HepG2 (cell line): Measurements from ENCODE around the gene GSTP1. TPM values are rescaled to one million over a fixed set of nuclear protein-coding genes. Genes with fewer than 3 reads are reported as not detected.
A peak's percentile ranks its signal among the peaks of the same experiment; 100 is the strongest.

Experiments
- CBFB ChIP-seq: sonication (generic); formaldehyde crosslinking; IDR thresholded peaks from 2 replicates; pipeline ENCODE4 v1.4.0; 2020; ENCODE audit warnings: missing genetic modification reagents
- CC2D1A ChIP-seq: sonication (generic); formaldehyde crosslinking; IDR thresholded peaks from 2 replicates; pipeline ENCODE4 v1.8.1; 2023; ENCODE audit warnings: mild to moderate bottlenecking, missing genetic modification reagents
- ERF ChIP-seq: IDR thresholded peaks from 2 replicates; pipeline ENCODE4 v1.6.1; 2018; ENCODE audit warnings: missing biosample characterization, missing genetic modification reagents
- MTA1 ChIP-seq: sonication (generic); formaldehyde crosslinking; IDR thresholded peaks from 2 replicates; pipeline ENCODE4 v1.4.0; 2020; ENCODE audit warnings: missing genetic modification reagents, mild to moderate bottlenecking, borderline replicate concordance
- PAF1 ChIP-seq: IDR thresholded peaks from 2 replicates; pipeline ENCODE4 v1.6.1; 2016; ENCODE audit warnings: missing genetic modification reagents, missing compliant biosample characterization
- PAX8 ChIP-seq: sonication (generic); formaldehyde crosslinking; IDR thresholded peaks from 2 replicates; pipeline ENCODE4 v1.8.0; 2022; ENCODE audit warnings: mild to moderate bottlenecking, missing genetic modification reagents, borderline replicate concordance
- SIN3A ChIP-seq: IDR thresholded peaks from 2 replicates; pipeline ENCODE4 v1.6.1; 2011; ENCODE audit warnings: low read depth, mild to moderate bottlenecking, control low read depth, low read length, borderline replicate concordance
- TSC22D2 ChIP-seq: sonication (generic); formaldehyde crosslinking; IDR thresholded peaks from 2 replicates; pipeline ENCODE4 v1.5.1; 2020; ENCODE audit warnings: missing genetic modification reagents, mild to moderate bottlenecking, borderline replicate concordance
- ZNF441 ChIP-seq: sonication (generic); formaldehyde crosslinking; IDR thresholded peaks from 2 replicates; pipeline ENCODE4 v1.7.0; 2021; ENCODE audit warnings: missing genetic modification reagents, borderline replicate concordance
- ZNF564 ChIP-seq: sonication (generic); formaldehyde crosslinking; IDR thresholded peaks from 2 replicates; pipeline ENCODE4 v1.8.1; 2023; ENCODE audit warnings: mild to moderate bottlenecking, missing genetic modification reagents
- ZNF781 ChIP-seq: sonication (generic); formaldehyde crosslinking; IDR thresholded peaks from 2 replicates; pipeline ENCODE4 v1.5.1; 2020; ENCODE audit warnings: borderline replicate concordance, mild to moderate bottlenecking, missing genetic modification reagents; ENCODE audit errors: not compliant biosample characterization
- polyA plus RNA-seq, 8 experiments: library from polyadenylated mRNA; depleted of rRNA in 3 of 8; stranded (reverse) in 7 of 8; unstranded in 1 of 8; fragments of >200 nt; fragmentation: Illumina TruSeq in 4 of 8; extraction: Trizol in 4 of 8; gene quantifications; 2 replicates each; pipeline versions ENCODE4 v1.2.1 to v1.2.3, GENCODE V29; 2011 to 2016; ENCODE audit warnings: low read depth in 4 of 8, missing spikeins in 1 of 8, mixed read lengths in 1 of 8; ENCODE audit not compliant: insufficient read depth in 1 of 8
- total RNA-seq, 5 experiments: library from RNA; depleted of rRNA; stranded (reverse); fragments of >200 nt; fragmentation: Illumina TruSeq; extraction: Trizol; gene quantifications; 2 replicates each; pipeline ENCODE4 v1.2.3, GENCODE V29; 2016; ENCODE audit warnings: low read depth in 1 of 5
- TF ChIP-seq, protein P1 (sequence below): sonication (generic); formaldehyde crosslinking; IDR thresholded peaks from 2 replicates; pipeline ENCODE4 v1.4.0; 2020; ENCODE audit warnings: missing genetic modification reagents, low read depth, mild to moderate bottlenecking, borderline replicate concordance
- TF ChIP-seq, protein P2 (sequence below): sonication (generic); formaldehyde crosslinking; IDR thresholded peaks from 2 replicates; pipeline ENCODE4 v1.5.1; 2020; ENCODE audit warnings: missing genetic modification reagents, mild to moderate bottlenecking, borderline replicate concordance
- TF ChIP-seq, protein P3 (sequence below): sonication (generic); formaldehyde crosslinking; IDR thresholded peaks from 2 replicates; pipeline ENCODE4 v1.5.1; 2020; ENCODE audit warnings: mild to moderate bottlenecking, missing genetic modification reagents, moderate library complexity
- TF ChIP-seq, protein P4 (sequence below), 2 experiments: fragments of 450-650 bp in 1 of 2; sonication (generic) in 1 of 2; formaldehyde crosslinking; IDR thresholded peaks; 2 replicates each; pipeline versions ENCODE4 v1.5.0 to v1.8.0; 2020 to 2022; ENCODE audit warnings: mild to moderate bottlenecking in 1 of 2, missing genetic modification reagents in 1 of 2
- TF ChIP-seq, protein P5 (sequence below): sonication (generic); formaldehyde crosslinking; IDR thresholded peaks from 2 replicates; pipeline ENCODE4 v1.9.0; 2021; ENCODE audit warnings: missing genetic modification reagents, borderline replicate concordance
- TF ChIP-seq, protein P6 (sequence below): sonication (generic); formaldehyde crosslinking; IDR thresholded peaks from 2 replicates; pipeline ENCODE4 v1.8.1; 2023; ENCODE audit warnings: mild to moderate bottlenecking, missing genetic modification reagents

The GSTP1 gene
- total and polyA plus RNA-seq, 2 of the 13 experiments (the other 11 are each of a cell fraction or from before 2014, with no cell fraction given), result not detected

DNA sequence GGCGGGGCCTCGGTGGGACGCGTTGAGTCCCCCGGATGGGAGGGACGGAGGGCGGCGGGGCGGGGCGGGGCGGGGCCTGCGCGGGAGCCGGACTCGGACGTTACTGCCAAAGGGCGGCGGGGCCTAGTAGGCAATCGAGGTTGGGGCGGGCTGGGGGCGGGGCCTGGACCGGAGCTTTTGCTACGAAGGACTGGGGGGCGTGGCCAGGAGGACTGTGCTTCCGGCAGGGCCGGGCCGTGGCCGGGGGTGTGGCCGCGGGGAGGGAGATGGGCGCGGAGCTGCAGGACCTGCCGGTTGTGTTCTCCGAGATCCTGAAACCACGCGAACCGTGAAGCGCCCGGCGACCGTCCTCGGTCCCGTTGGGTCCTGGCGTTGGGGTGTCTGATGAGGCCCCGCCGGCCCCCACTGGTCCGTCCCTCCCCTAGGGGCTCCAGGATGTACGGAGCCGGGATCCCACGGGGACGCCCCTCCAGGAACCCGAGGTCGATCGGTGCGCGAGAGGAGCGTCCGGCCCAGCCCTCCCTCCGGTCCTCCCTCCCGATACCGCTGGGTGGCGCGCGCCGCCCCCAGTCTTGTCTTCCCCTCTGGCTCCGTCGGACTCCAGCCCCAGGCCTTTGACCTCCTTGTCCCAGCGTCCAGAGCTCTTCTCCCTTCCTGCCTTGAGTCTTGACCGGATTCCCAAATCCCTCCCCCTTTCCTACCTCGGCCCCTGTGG is 46.8 kb downstream of the GSTP1 start (continued):
- TF ChIP-seq, protein P1, sequence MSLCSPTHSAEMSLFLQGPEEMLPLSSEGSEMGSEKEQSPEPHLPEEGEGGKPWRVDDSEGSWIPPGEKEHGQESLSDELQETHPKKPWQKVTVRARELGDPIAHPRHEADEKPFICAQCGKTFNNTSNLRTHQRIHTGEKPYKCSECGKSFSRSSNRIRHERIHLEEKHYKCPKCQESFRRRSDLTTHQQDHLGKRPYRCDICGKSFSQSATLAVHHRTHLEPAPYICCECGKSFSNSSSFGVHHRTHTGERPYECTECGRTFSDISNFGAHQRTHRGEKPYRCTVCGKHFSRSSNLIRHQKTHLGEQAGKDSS (CRISPR knock-in tag), result peak; percentile 82; the same call in 1 of the 2 replicates
- peak; percentile 80 for TF ChIP-seq CBFB (CRISPR knock-in tag)
- TF ChIP-seq, protein P2, sequence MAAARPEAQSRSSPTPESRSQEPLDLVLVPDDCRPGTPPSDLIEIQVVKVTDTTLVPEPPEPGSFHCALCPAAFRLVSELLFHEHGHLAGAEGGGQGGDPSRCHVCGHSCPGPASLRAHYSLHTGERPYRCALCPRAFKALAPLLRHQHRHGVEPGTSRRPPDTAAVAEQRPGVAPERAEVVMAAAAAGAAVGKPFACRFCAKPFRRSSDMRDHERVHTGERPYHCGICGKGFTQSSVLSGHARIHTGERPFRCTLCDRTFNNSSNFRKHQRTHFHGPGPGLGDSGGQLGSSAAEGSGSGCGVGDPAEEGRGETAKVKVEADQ (CRISPR knock-in tag), result no peak
- TF ChIP-seq PAX8 (CRISPR knock-in tag), result no peak
- no peak for TF ChIP-seq CC2D1A
- TF ChIP-seq, protein P3, sequence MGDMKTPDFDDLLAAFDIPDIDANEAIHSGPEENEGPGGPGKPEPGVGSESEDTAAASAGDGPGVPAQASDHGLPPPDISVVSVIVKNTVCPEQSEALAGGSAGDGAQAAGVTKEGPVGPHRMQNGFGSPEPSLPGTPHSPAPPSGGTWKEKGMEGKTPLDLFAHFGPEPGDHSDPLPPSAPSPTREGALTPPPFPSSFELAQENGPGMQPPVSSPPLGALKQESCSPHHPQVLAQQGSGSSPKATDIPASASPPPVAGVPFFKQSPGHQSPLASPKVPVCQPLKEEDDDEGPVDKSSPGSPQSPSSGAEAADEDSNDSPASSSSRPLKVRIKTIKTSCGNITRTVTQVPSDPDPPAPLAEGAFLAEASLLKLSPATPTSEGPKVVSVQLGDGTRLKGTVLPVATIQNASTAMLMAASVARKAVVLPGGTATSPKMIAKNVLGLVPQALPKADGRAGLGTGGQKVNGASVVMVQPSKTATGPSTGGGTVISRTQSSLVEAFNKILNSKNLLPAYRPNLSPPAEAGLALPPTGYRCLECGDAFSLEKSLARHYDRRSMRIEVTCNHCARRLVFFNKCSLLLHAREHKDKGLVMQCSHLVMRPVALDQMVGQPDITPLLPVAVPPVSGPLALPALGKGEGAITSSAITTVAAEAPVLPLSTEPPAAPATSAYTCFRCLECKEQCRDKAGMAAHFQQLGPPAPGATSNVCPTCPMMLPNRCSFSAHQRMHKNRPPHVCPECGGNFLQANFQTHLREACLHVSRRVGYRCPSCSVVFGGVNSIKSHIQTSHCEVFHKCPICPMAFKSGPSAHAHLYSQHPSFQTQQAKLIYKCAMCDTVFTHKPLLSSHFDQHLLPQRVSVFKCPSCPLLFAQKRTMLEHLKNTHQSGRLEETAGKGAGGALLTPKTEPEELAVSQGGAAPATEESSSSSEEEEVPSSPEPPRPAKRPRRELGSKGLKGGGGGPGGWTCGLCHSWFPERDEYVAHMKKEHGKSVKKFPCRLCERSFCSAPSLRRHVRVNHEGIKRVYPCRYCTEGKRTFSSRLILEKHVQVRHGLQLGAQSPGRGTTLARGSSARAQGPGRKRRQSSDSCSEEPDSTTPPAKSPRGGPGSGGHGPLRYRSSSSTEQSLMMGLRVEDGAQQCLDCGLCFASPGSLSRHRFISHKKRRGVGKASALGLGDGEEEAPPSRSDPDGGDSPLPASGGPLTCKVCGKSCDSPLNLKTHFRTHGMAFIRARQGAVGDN (CRISPR knock-in tag), result peak; percentile 76
- TF ChIP-seq, protein P4, sequence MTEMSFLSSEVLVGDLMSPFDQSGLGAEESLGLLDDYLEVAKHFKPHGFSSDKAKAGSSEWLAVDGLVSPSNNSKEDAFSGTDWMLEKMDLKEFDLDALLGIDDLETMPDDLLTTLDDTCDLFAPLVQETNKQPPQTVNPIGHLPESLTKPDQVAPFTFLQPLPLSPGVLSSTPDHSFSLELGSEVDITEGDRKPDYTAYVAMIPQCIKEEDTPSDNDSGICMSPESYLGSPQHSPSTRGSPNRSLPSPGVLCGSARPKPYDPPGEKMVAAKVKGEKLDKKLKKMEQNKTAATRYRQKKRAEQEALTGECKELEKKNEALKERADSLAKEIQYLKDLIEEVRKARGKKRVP (CRISPR knock-in tag; IDR thresholded peaks at IDR 0.05), result no peak
- no peak for TF ChIP-seq PAF1 (CRISPR knock-in tag)
- TF ChIP-seq ZNF441 (CRISPR knock-in tag), result no peak; the same call in 1 of the 2 replicates
- peak; percentile 75; the same call in 1 of the 2 replicates for TF ChIP-seq ERF (CRISPR knock-in tag)
- TF ChIP-seq TSC22D2, result no peak; the same call in 1 of the 2 replicates
- TF ChIP-seq MTA1 (CRISPR knock-in tag), result 0 out of 2 replicates have a peak, but pooled peaks have one; percentile 67
- TF ChIP-seq, protein P5, sequence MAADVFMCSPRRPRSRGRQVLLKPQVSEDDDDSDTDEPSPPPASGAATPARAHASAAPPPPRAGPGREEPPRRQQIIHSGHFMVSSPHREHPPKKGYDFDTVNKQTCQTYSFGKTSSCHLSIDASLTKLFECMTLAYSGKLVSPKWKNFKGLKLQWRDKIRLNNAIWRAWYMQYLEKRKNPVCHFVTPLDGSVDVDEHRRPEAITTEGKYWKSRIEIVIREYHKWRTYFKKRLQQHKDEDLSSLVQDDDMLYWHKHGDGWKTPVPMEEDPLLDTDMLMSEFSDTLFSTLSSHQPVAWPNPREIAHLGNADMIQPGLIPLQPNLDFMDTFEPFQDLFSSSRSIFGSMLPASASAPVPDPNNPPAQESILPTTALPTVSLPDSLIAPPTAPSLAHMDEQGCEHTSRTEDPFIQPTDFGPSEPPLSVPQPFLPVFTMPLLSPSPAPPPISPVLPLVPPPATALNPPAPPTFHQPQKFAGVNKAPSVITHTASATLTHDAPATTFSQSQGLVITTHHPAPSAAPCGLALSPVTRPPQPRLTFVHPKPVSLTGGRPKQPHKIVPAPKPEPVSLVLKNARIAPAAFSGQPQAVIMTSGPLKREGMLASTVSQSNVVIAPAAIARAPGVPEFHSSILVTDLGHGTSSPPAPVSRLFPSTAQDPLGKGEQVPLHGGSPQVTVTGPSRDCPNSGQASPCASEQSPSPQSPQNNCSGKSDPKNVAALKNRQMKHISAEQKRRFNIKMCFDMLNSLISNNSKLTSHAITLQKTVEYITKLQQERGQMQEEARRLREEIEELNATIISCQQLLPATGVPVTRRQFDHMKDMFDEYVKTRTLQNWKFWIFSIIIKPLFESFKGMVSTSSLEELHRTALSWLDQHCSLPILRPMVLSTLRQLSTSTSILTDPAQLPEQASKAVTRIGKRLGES (CRISPR knock-in tag), result no peak; the same call in 1 of the 2 replicates
- TF ChIP-seq, protein P6, sequence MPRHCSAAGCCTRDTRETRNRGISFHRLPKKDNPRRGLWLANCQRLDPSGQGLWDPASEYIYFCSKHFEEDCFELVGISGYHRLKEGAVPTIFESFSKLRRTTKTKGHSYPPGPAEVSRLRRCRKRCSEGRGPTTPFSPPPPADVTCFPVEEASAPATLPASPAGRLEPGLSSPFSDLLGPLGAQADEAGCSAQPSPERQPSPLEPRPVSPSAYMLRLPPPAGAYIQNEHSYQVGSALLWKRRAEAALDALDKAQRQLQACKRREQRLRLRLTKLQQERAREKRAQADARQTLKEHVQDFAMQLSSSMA, result peak; percentile 75; the same call in 1 of the 2 replicates
- peak; percentile 91; the same call in 1 of the 2 replicates for TF ChIP-seq SIN3A
- TF ChIP-seq ZNF564 (CRISPR knock-in tag), result peak; percentile 56; the same call in 1 of the 2 replicates
- no peak for TF ChIP-seq ZNF781
